Mucosa of stomach (tissue), 1 donor: Measurements from ENCODE around the gene SLC51B.

Experiments
- H3K27me3 ChIP-seq: one replicate; pipeline ENCODE4 v1.7.0; 2013; ENCODE audit warnings: mild to moderate bottlenecking, low read length; ENCODE audit not compliant: control insufficient read depth, insufficient read depth
- H3K36me3 ChIP-seq: one replicate; pipeline ENCODE4 v1.7.0; 2013; ENCODE audit warnings: low read length; ENCODE audit not compliant: control insufficient read depth, insufficient read depth
- H3K4me1 ChIP-seq: one replicate; pipeline ENCODE4 v1.7.0; 2013; ENCODE audit warnings: mild to moderate bottlenecking, low read length; ENCODE audit not compliant: control insufficient read depth, insufficient read depth
- H3K4me3 ChIP-seq: one replicate; pipeline ENCODE4 v1.7.0; 2013; ENCODE audit warnings: low read length
- H3K9ac ChIP-seq: one replicate; pipeline ENCODE4 v1.7.0; 2013; ENCODE audit warnings: mild to moderate bottlenecking, low read length, moderate library complexity
- H3K9me3 ChIP-seq: one replicate; pipeline ENCODE4 v1.7.0; 2013; ENCODE audit warnings: mild to moderate bottlenecking, low read length, moderate library complexity; ENCODE audit not compliant: control insufficient read depth
- donor health status: Pancreatic carcinoma.

Gene SLC51B

GRCh38 chr15:65081758-65082157 lies 36.6 kb downstream of the SLC51B start:
- Histone ChIP-seq H3K36me3 (no peaks in the 10 kb centered on the region), H3K4me1 (peaks cover 20% of the 10 kb centered on the region), H3K27me3 (peaks cover 40% of the 10 kb centered on the region), H3K9me3 (no peaks in the 10 kb centered on the region), H3K4me3 (no peak overlapping the region), H3K9ac (no peak overlapping the region)

DNA sequence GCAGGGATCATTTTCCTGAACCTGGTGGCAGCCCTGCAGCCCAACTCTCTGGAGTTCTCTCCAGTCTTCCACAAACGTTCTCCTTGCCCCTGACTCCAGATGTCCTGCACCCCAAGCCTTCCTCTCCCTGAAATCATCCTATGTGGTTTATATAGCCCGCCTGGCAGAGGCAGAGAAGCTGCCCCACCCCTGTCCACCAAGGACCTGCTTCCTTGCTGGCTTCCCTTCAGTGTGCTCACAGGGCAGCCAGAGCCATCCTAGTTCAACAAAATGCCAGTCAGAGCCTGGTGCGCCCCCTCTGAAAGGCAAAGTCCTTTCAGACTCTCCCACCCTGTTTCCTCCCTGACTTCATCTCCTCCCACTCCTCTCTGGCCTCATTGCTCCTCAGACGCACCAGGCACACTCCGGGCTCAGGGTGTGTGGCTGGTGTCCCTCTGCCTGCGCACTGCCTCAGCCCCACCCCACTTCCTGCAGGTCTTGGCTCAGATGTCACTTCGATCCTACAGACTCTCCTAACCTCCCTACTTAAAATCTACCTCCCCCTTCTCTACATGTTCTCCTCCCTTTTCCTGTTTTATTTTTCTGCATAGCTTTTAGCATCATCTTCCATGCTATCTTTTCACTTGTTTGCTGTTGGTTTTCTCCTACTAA lies 37.2 kb downstream of the SLC51B start:
- no peaks in the 10 kb centered on the region for H3K36me3 ChIP-seq
- peaks cover 33% of the 10 kb centered on the region for H3K27me3 ChIP-seq
- no peak overlapping the region for H3K4me3 ChIP-seq
- no peak overlapping the region for H3K9ac ChIP-seq
- H3K9me3 ChIP-seq: no peaks in the 10 kb centered on the region
- H3K4me1 ChIP-seq: peaks cover 20% of the 10 kb centered on the region

DNA sequence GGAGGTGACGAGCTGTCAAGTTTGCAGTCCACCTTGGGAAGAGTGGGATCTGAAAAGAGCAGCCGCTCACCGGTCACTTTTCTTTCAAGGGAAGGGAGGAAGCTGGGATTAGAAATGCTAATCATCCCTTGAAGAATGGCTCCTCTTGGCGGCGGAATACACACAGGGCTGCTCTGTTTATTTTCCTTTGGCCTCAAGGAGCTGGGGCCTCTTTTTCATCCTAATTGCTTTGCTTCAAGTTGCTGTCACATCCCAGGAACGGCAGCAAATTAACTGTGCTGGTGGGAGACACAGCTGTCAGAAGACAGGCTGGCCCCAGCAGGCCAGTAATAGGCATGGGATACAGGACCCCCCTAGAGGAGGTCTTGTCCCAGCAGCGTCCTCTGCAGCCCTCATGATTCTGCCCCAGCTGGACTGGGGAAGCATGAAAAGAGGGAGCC lies 38.1 kb downstream of the SLC51B start:
- H3K4me1 ChIP-seq: peaks cover 13% of the 10 kb centered on the region
- no peaks in the 10 kb centered on the region for H3K9me3 ChIP-seq
- no peaks in the 10 kb centered on the region for H3K36me3 ChIP-seq
- H3K9ac ChIP-seq: no peak overlapping the region
- peaks cover 27% of the 10 kb centered on the region for H3K27me3 ChIP-seq
- H3K4me3 ChIP-seq: no peak overlapping the region

- no peaks in the 10 kb centered on the region for H3K9me3 ChIP-seq
- H3K4me1 ChIP-seq: peaks cover 26% of the 10 kb centered on the region
- H3K9ac ChIP-seq: no peak overlapping the region
- no peaks in the 10 kb centered on the region for H3K36me3 ChIP-seq
- no peak overlapping the region for H3K4me3 ChIP-seq
- peaks cover 27% of the 10 kb centered on the region for H3K27me3 ChIP-seq
Measured at GRCh38 chr15:65084500-65085206, 39.5 kb downstream of the SLC51B start.

- Histone ChIP-seq H3K9ac (no peak overlapping the region), H3K9me3 (no peaks in the 10 kb centered on the region), H3K27me3 (peaks cover 27% of the 10 kb centered on the region), H3K36me3 (no peaks in the 10 kb centered on the region), H3K4me3 (no peak overlapping the region), H3K4me1 (peaks cover 27% of the 10 kb centered on the region)
Measured at GRCh38 chr15:65085207-65085753, 40.1 kb downstream of the SLC51B start.

DNA sequence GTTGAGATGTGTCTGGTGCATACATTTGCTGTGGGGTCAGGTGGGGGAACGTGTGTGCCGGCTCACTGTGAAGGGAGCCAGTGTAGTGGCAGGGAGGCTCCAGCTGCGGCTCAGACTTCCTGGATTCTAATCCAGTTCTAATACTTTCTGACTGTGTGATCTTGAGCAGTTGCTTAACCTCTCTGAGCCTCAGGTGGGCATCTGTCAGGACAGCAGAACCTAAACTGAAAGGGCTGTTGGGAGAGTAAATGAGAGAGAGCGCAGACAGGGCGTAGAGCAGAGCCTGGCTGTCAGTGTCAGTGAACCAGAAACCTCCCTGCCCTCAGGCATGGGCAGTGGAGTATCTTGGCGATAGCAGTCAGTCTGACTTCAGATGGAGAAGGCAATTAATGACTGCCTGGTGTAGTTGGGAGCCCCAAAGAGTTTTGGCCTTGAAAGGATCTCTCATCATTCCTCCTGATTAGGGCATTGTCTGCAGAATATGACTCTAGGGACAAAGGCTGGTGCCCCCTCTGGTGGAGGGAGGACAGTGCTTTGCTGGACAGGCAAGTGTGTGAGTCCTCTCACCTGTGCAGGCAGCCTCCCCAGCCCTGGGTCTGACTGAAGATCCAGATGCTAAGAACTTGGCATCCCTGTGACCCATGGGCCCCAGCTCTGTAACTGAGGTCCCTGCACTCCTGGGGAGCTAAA lies 40.9 kb downstream of the SLC51B start:
- H3K4me3 ChIP-seq: no peak overlapping the region
- H3K36me3 ChIP-seq: no peaks in the 10 kb centered on the region
- peaks cover 27% of the 10 kb centered on the region for H3K4me1 ChIP-seq
- no peak overlapping the region for H3K9ac ChIP-seq
- peaks cover 27% of the 10 kb centered on the region for H3K27me3 ChIP-seq
- H3K9me3 ChIP-seq: no peaks in the 10 kb centered on the region

- Histone ChIP-seq H3K9ac (no peak overlapping the region), H3K4me3 (no peak overlapping the region), H3K36me3 (no peaks in the 10 kb centered on the region), H3K27me3 (peaks cover 24% of the 10 kb centered on the region), H3K4me1 (peaks cover 27% of the 10 kb centered on the region), H3K9me3 (no peaks in the 10 kb centered on the region)
Measured at GRCh38 chr15:65086680-65087111, 41.5 kb downstream of the SLC51B start.

DNA sequence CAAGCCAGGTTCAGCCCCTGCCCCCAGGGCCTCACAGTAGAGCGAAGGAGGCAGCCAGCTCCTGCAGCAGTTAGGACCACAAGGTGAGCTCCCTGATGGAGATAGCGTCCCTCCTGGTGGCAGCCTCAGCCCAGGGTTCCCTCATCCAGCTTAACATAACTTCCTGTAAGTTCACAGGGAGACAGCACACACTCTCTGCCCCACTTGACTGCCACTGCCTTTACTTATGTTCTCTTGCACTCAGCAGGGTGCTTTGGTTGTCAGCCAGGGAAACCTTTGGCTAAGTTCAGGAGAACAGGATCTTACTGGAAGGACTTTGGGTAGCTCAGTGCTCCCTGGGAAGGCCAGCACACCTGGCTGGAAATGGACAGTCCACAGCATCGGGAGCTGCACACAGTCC lies 42.2 kb downstream of the SLC51B start:
- H3K9ac ChIP-seq: no peak overlapping the region
- H3K9me3 ChIP-seq: no peaks in the 10 kb centered on the region
- H3K4me1 ChIP-seq: peaks cover 22% of the 10 kb centered on the region
- peaks cover 21% of the 10 kb centered on the region for H3K27me3 ChIP-seq
- H3K36me3 ChIP-seq: no peaks in the 10 kb centered on the region
- no peak overlapping the region for H3K4me3 ChIP-seq

- H3K36me3 ChIP-seq: no peaks in the 10 kb centered on the region
- peaks cover 15% of the 10 kb centered on the region for H3K4me1 ChIP-seq
- peaks cover 17% of the 10 kb centered on the region for H3K27me3 ChIP-seq
- no peak overlapping the region for H3K4me3 ChIP-seq
- no peaks in the 10 kb centered on the region for H3K9me3 ChIP-seq
- no peak overlapping the region for H3K9ac ChIP-seq
Measured at GRCh38 chr15:65087873-65088642, 42.9 kb downstream of the SLC51B start.

GRCh38 chr15:65088643-65089021 lies 43.4 kb downstream of the SLC51B start:
- Histone ChIP-seq H3K9ac (no peak overlapping the region), H3K4me1 (peaks cover 14% of the 10 kb centered on the region)

DNA sequence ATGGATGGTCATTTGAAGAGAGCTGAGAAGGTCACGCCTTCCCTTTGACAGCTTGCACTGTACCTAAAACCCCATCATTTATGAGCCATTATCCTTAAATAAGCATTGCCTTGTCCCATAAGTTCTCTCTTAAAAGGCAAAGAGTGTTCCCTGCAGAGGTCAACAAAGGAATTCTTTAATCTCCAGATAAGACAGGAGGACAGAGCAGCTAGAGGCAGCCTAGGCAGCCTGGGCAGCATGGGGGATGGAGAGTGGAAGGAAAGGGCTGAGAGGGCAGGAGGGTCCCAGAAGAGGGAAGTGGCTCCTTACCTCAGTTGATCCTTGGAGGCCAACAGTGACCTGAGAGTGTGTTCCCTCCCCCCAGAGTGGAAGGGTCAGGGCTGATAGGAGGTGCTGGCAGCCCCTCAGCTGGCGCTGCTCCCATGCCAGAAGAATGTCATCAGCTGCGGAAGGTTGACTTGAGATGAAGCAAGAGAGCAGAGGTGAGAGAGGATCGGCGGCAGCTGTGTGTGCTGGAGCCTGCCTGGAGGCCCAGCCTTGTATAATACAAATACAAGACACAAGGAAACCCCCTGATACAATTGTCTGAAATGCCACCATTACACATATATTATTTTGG lies 44.1 kb downstream of the SLC51B start:
- no peak overlapping the region for H3K4me3 ChIP-seq

More at GRCh38 chr15:65088643-65089021, 43.4 kb downstream of the SLC51B start:
- Histone ChIP-seq H3K4me3 (no peak overlapping the region), H3K36me3 (no peaks in the 10 kb centered on the region), H3K27me3 (peaks cover 11% of the 10 kb centered on the region), H3K9me3 (no peaks in the 10 kb centered on the region)

More for the DNA sequence above, 44.1 kb downstream of the SLC51B start:
- H3K27me3 ChIP-seq: peaks cover 10% of the 10 kb centered on the region
- no peaks in the 10 kb centered on the region for H3K9me3 ChIP-seq
- no peaks in the 10 kb centered on the region for H3K36me3 ChIP-seq
- H3K4me1 ChIP-seq: peaks cover 14% of the 10 kb centered on the region
- H3K9ac ChIP-seq: no peak overlapping the region
